HCT116 (cell line): ENCODE data around the gene P2RX3. TPM values are rescaled to one million over a fixed set of nuclear protein-coding genes. Genes with fewer than 3 reads are reported as not detected.

Experiments
- ATAC-seq: fragments of 200-7000 bp; cut with Tn5 transposase; 2 replicates; pipeline ENCODE4 v1.9.1; 2020; ENCODE audit warnings: mild to moderate bottlenecking, moderate library complexity
- BruUV-seq: library from RNA; stranded (reverse); fragments of 400-500 nt; replicated peaks from 2 replicates; lab custom pipeline; 2021; lab: Mats Ljungman, UMichigan
- CTCF ChIA-PET: fragments of 300-600 bp; sonication (Branson Sonifier 250); formaldehyde crosslinking; loops from one replicate; lab custom pipeline; 2021; ENCODE audit warnings: antibody characterized with exemption; lab: Charles Lee
- POLR2A ChIA-PET: fragments of 300-600, 350-600 bp; sonication (Branson Sonifier 250); formaldehyde crosslinking; loops from one replicate; lab custom pipeline; 2021; ENCODE audit warnings: antibody characterized with exemption; lab: Charles Lee
- RAD21 ChIA-PET, 2 experiments: fragments of 300-600 bp; sonication (Branson Sonifier 250); formaldehyde crosslinking; loops; one replicate each; lab custom pipeline; 2023; ENCODE audit warnings: low total read pairs in 2 of 2; ENCODE audit not compliant: uncharacterized antibody in 2 of 2, unreplicated experiment in 2 of 2, low non-redundant PET in 1 of 2; lab: Charles Lee
- DNase-seq: peaks from one replicate; pipeline ENCODE4 v3.0.0-alpha.2; 2010; ENCODE audit warnings: low read depth, low spot score
- H2AFZ ChIP-seq: fragments of 200-600 bp; shearing (Covaris generic), sonication (generic); 2 replicates; pipeline ENCODE4 v1.6.1; 2017; ENCODE audit warnings: low read depth, mixed run types, mixed read lengths, antibody characterized with exemption, low read length; ENCODE audit not compliant: poor library complexity, severe bottlenecking
- H3K27ac ChIP-seq: 2 replicates; pipeline ENCODE4 v1.5.1; 2012; ENCODE audit warnings: low read depth, low read length
- H3K27me3 ChIP-seq: fragments of 200-600 bp; sonication (generic); 2 replicates; pipeline ENCODE4 v1.6.1; 2016; ENCODE audit warnings: mixed run types, low read length, mixed read lengths; ENCODE audit not compliant: insufficient read depth
- H3K36me3 ChIP-seq, 2 experiments: fragments of 200-500 bp in 1 of 2; fragments of 200-600 bp in 1 of 2; sonication (Bioruptor generic) in 1 of 2; sonication (generic) in 1 of 2; 2 replicates each; pipeline versions ENCODE4 v1.5.1 to v1.6.1; 2014 to 2016; ENCODE audit warnings: low read length in 2 of 2, inconsistent platforms in 1 of 2, mixed read lengths in 1 of 2, mixed run types in 1 of 2; ENCODE audit not compliant: insufficient read depth in 2 of 2, control insufficient read depth in 1 of 2
- H3K4me1 ChIP-seq, 2 experiments: fragments of 200-600 bp in 1 of 2; sonication (generic) in 1 of 2; 2 replicates each; pipeline versions ENCODE4 v1.5.1 to v1.6.1; 2012 to 2017; ENCODE audit warnings: low read length in 2 of 2, inconsistent platforms in 1 of 2, mild to moderate bottlenecking in 1 of 2, mixed read lengths in 1 of 2, mixed run types in 1 of 2, moderate library complexity in 1 of 2; ENCODE audit not compliant: insufficient read depth in 2 of 2, control insufficient read depth in 1 of 2
- H3K4me2 ChIP-seq: fragments of 200-600 bp; sonication (generic); 2 replicates; pipeline ENCODE4 v1.6.1; 2017; ENCODE audit warnings: mixed run types, low read length, mixed read lengths
- H3K4me3 ChIP-seq, 2 experiments: fragments of 200-600 bp in 1 of 2; sonication (generic) in 1 of 2; replicated peaks in 1 of 2; 2 replicates each; pipeline ENCODE4 v1.5.1; 2011 to 2016; ENCODE audit warnings: low read length in 2 of 2, control low read depth in 1 of 2, low read depth in 1 of 2, mild to moderate bottlenecking in 1 of 2, mixed read lengths in 1 of 2, mixed run types in 1 of 2
- H3K79me2 ChIP-seq: fragments of 200-600 bp; sonication (generic); 2 replicates; pipeline ENCODE4 v1.6.1; 2017; ENCODE audit warnings: mild to moderate bottlenecking, mixed run types, low read length, moderate library complexity, mixed read lengths; ENCODE audit not compliant: insufficient read depth
- H3K9ac ChIP-seq: fragments of 200-600 bp; sonication (generic); 2 replicates; pipeline ENCODE4 v1.6.1; 2016; ENCODE audit warnings: low read length, mixed read lengths
- H3K9me2 ChIP-seq: fragments of 200-600 bp; sonication (generic), shearing (Covaris generic); 2 replicates; pipeline ENCODE4 v1.6.1; 2017; ENCODE audit warnings: mixed run types, mild to moderate bottlenecking, moderate library complexity; ENCODE audit not compliant: insufficient read depth
- H3K9me3 ChIP-seq, 2 experiments: fragments of 200-500 bp in 1 of 2; fragments of 200-600 bp in 1 of 2; sonication (Bioruptor generic) in 1 of 2; sonication (generic) in 1 of 2; 2 replicates each; pipeline ENCODE4 v1.6.1; 2014 to 2017; ENCODE audit warnings: low read length in 2 of 2, mixed read lengths in 2 of 2, inconsistent platforms in 1 of 2, low read depth in 1 of 2, mild to moderate bottlenecking in 1 of 2, mixed run types in 1 of 2, moderate library complexity in 1 of 2; ENCODE audit not compliant: control insufficient read depth in 1 of 2, insufficient read depth in 1 of 2
- H4K20me1 ChIP-seq: fragments of 200-600 bp; sonication (generic), shearing (Covaris generic); 2 replicates; pipeline ENCODE4 v1.6.1; 2017; ENCODE audit warnings: mixed run types, mild to moderate bottlenecking, moderate library complexity; ENCODE audit not compliant: insufficient read depth
- CBX3 ChIP-seq: IDR thresholded peaks from 2 replicates; pipeline ENCODE4 v1.6.1; 2012; ENCODE audit warnings: low read depth
- EGR1 ChIP-seq: IDR thresholded peaks from 2 replicates; pipeline ENCODE4 v1.6.1; 2012; ENCODE audit warnings: low read depth
- ELF1 ChIP-seq: IDR thresholded peaks from 2 replicates; pipeline ENCODE4 v1.6.1; 2012; ENCODE audit warnings: low read depth, borderline replicate concordance
- EZH2 ChIP-seq: fragments of 200-600 bp; sonication (generic); IDR thresholded peaks from 2 replicates; pipeline ENCODE4 v1.6.1; 2017; ENCODE audit warnings: antibody characterized with exemption, mixed run types
- EZH2phosphoT487 ChIP-seq: fragments of 200-600 bp; IDR thresholded peaks from 2 replicates; pipeline ENCODE4 v1.6.1; 2018; ENCODE audit warnings: antibody characterized with exemption, borderline replicate concordance
- FOSL1 ChIP-seq: IDR thresholded peaks from 2 replicates; pipeline ENCODE4 v1.6.1; 2012; ENCODE audit warnings: low read depth
- JUND ChIP-seq: IDR thresholded peaks from 2 replicates; pipeline ENCODE4 v1.6.1; 2012
- POLR2A ChIP-seq: IDR thresholded peaks from 2 replicates; pipeline ENCODE4 v1.7.0; 2011; ENCODE audit warnings: borderline replicate concordance; ENCODE audit not compliant: insufficient read depth, insufficient read length; ENCODE audit errors: extremely low read depth
- POLR2AphosphoS5 ChIP-seq: IDR thresholded peaks from 2 replicates; pipeline ENCODE4 v1.6.1; 2011; ENCODE audit warnings: mild to moderate bottlenecking, low read depth, low read length, moderate library complexity
- RAD21 ChIP-seq: IDR thresholded peaks from 2 replicates; pipeline ENCODE4 v1.6.1; 2012; ENCODE audit warnings: low read depth, mild to moderate bottlenecking
- SIN3A ChIP-seq: IDR thresholded peaks from 2 replicates; pipeline ENCODE4 v1.6.1; 2012; ENCODE audit warnings: low read depth
- SP1 ChIP-seq: IDR thresholded peaks from 2 replicates; pipeline ENCODE4 v1.6.1; 2012; ENCODE audit warnings: low read depth
- SRF ChIP-seq: IDR thresholded peaks from 2 replicates; pipeline ENCODE4 v1.6.1; 2012; ENCODE audit warnings: low read depth
- TCF7L2 ChIP-seq: IDR thresholded peaks from 2 replicates; pipeline ENCODE4 v1.7.0; 2011; ENCODE audit warnings: borderline replicate concordance, inconsistent platforms; ENCODE audit not compliant: insufficient read depth, insufficient read length; ENCODE audit errors: extremely low read depth
- ZFX ChIP-seq: fragments of 450-650 bp; IDR thresholded peaks from 2 replicates; pipeline ENCODE4 v1.6.1; 2017
- ZNF274 ChIP-seq: fragments of 200-500 bp; sonication (Bioruptor generic); IDR thresholded peaks from 2 replicates; pipeline ENCODE4 v1.6.1; 2014; ENCODE audit warnings: mild to moderate bottlenecking, low read depth, low read length, inconsistent platforms
- intact Hi-C: fragments of 100-400 bp; cut with micrococcal nuclease; formaldehyde crosslinking; loops from 2 replicates; pipeline ENCODE4 v1.10.0; 2022
- total RNA-seq: library from RNA; stranded (reverse); gene quantifications from one replicate; pipeline ENCODE4 v1.2.1, GENCODE V29; 2021; ENCODE audit not compliant: unreplicated experiment
- TF ChIP-seq, protein P1 (sequence below): IDR thresholded peaks from 2 replicates; pipeline ENCODE4 v1.6.1; 2012; ENCODE audit warnings: low read depth
- TF ChIP-seq, protein P2 (sequence below): IDR thresholded peaks from 2 replicates; pipeline ENCODE4 v1.6.1; 2012

The P2RX3 gene
- total RNA-seq, 1 experiment from 2014 or later, result not detected

DNA sequence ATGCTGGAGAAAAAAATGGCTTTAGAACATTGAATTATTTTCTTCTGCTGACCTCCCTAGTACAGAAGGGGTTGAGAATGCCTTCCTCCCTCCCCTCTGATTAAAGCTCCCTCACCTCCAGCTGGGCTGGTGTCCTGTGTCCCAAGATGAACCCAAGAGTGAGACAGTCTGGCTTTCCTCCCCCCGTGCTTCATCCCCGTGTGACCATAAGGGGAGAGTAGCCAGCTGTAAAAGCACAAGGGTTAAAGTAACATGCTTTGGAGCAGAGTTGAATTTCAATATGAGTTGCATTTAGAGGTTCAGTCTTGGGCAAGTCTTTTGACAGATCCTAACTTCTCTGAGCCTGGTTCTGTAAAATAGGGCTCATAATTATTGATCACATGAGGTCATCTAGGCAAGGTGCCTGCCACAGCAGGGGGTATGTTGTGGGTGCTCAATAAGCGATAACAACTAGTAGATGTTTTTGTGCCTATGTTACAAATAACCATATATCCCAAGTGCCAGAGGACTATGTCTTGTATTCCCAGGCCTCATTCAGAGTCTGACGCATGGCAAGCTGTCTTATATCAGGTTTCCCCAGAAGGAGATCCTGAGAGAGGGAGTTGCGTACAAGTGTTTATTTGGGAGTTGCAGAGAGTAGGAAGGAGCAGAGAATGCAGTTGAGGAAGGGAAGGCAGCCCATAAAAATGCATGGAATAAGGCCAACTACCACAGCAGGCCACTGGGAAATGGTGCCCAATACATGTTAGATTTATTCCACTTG is 48.2 kb downstream of the P2RX3 start:
- POLR2A ChIA-PET, result no interaction called here
- no TSS peak for BruUV-seq
- intact Hi-C loops, result no loop called here

More for the DNA sequence above, 48.2 kb downstream of the P2RX3 start:
- no peak overlapping the region for H3K4me3 ChIP-seq
- H3K4me1 ChIP-seq, result no peaks in the 10 kb centered on the region
- no peak overlapping the region for H3K27ac ChIP-seq
- no peaks in the 10 kb centered on the region for H3K9me2 ChIP-seq
- TF ChIP-seq SP1, result no peak
- no peak for TF ChIP-seq POLR2A
- TF ChIP-seq, protein P1, sequence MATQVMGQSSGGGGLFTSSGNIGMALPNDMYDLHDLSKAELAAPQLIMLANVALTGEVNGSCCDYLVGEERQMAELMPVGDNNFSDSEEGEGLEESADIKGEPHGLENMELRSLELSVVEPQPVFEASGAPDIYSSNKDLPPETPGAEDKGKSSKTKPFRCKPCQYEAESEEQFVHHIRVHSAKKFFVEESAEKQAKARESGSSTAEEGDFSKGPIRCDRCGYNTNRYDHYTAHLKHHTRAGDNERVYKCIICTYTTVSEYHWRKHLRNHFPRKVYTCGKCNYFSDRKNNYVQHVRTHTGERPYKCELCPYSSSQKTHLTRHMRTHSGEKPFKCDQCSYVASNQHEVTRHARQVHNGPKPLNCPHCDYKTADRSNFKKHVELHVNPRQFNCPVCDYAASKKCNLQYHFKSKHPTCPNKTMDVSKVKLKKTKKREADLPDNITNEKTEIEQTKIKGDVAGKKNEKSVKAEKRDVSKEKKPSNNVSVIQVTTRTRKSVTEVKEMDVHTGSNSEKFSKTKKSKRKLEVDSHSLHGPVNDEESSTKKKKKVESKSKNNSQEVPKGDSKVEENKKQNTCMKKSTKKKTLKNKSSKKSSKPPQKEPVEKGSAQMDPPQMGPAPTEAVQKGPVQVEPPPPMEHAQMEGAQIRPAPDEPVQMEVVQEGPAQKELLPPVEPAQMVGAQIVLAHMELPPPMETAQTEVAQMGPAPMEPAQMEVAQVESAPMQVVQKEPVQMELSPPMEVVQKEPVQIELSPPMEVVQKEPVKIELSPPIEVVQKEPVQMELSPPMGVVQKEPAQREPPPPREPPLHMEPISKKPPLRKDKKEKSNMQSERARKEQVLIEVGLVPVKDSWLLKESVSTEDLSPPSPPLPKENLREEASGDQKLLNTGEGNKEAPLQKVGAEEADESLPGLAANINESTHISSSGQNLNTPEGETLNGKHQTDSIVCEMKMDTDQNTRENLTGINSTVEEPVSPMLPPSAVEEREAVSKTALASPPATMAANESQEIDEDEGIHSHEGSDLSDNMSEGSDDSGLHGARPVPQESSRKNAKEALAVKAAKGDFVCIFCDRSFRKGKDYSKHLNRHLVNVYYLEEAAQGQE, result no peak
- no peak for TF ChIP-seq JUND
- TF ChIP-seq, protein P2, sequence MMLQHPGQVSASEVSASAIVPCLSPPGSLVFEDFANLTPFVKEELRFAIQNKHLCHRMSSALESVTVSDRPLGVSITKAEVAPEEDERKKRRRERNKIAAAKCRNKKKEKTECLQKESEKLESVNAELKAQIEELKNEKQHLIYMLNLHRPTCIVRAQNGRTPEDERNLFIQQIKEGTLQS, result no peak
- TF ChIP-seq RAD21, result no peak
- no peak for TF ChIP-seq EGR1
- TF ChIP-seq FOSL1, result no peak
- TF ChIP-seq TCF7L2, result no peak
- TF ChIP-seq SRF, result no peak
- no peak for TF ChIP-seq EZH2
- TF ChIP-seq ZFX, result no peak
- no peak for TF ChIP-seq EZH2phosphoT487
- no peak for TF ChIP-seq SIN3A
- TF ChIP-seq POLR2AphosphoS5, result no peak
- no peak for TF ChIP-seq ELF1
- no peak for TF ChIP-seq CBX3
- no peak for TF ChIP-seq ZNF274
- DNase-seq (no peak), ATAC-seq (no peak)
- H2AFZ ChIP-seq, result no peak overlapping the region
- peaks cover 5% of the 10 kb centered on the region for H3K27me3 ChIP-seq
- H3K4me2 ChIP-seq, result no peak overlapping the region
- no peak overlapping the region for H3K9ac ChIP-seq
- no peaks in the 10 kb centered on the region for H3K36me3 ChIP-seq
- ChIA-PET RAD21 (no interaction called here), CTCF (no interaction called here)
- no peaks in the 10 kb centered on the region for H4K20me1 ChIP-seq
- no peaks in the 10 kb centered on the region for H3K9me3 ChIP-seq
- H3K79me2 ChIP-seq, result no peaks in the 10 kb centered on the region
